GM21825 (cell line): ENCODE measurements around the gene PATJ.
"Not testable (repeated sequence)": the region's sequence is repeated elsewhere in the genome, so short reads cannot be mapped to it uniquely, and the experiment has no call there.

ENCODE experiments used
- ATAC-seq: cut with Tn5 transposase; IDR thresholded peaks from one replicate; pipeline ENCODE4 v1.9.1; 2021; ENCODE audit warnings: mild to moderate bottlenecking, moderate library complexity; ENCODE audit not compliant: unreplicated experiment

PATJ gene

DNA sequence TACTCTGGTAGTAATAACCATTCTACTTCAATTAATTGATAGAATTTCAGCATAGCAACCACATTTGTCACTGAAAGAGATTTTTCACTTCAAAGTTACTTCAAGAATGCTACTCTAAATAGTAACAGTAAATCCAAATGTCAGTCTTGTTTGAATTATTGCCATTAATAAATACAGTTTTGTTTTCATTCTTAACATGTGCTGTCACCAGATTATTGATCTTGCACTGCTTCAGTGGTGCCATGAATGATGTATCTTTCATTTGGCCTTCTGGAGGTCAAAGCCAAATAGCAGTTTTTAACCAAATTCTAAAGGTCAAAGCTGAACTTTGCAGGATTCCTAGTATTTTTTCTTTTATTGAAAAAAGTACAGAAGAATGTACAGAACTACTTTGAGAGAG, 199.5 kb downstream of the PATJ start:
- no peak for ATAC-seq

DNA sequence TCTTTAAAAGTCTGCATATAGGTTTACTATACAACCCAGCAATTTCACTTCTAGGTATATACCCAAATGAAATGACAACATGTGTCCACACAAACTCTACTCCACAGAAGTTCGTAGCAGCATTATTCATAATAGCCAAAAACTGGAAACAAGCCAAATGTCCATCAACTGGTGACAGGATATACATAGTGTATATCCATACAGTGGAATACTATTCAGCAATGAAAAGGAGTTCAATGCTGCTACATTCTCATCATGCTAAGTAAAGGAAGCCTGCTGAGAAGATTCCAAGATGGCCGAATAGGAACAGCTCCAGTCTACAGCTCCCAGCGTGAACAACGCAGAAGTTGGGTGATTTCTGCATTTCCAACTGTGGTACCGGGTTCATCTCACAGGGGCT, 200.6 kb downstream of the PATJ start:
- ATAC-seq, result no peak

DNA sequence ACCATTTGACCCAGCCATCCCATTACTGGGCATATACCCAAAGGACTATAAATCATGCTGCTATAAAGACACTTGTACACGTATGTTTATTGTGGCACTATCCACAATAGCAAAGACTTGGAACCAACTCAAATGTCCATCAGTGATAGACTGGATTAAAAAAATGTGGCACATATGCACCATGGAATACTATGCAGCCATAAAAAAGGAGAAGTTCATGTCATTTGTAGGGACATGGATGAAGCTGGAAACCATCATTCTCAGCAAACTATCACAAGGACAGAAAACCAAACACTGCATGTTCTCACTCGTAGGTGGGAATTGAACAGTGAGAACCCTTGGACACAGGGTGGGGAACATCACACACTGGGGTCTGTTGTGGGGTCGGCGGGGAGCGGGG, 206.4 kb downstream of the PATJ start:
- not testable (repeated sequence) for ATAC-seq

DNA sequence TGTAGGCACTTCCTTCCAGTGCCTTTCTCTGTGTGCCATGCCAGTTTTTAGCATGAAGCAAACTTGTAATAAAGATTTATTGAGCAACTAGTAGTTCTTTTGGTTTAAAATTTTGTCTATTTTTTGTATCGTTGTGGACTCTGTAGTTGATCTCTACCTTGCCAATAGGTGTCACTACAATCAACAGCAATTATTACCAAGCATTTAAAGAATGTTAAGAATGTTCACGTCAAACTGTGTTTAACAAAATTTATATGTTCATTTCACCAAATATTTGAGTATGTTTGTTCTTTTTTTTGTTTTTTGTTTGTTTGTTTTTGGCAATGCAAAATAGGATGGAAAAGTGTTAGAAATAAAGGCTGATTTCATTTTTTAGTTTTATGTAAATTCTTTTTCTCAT, 208.1 kb downstream of the PATJ start:
- ATAC-seq, result no peak

DNA sequence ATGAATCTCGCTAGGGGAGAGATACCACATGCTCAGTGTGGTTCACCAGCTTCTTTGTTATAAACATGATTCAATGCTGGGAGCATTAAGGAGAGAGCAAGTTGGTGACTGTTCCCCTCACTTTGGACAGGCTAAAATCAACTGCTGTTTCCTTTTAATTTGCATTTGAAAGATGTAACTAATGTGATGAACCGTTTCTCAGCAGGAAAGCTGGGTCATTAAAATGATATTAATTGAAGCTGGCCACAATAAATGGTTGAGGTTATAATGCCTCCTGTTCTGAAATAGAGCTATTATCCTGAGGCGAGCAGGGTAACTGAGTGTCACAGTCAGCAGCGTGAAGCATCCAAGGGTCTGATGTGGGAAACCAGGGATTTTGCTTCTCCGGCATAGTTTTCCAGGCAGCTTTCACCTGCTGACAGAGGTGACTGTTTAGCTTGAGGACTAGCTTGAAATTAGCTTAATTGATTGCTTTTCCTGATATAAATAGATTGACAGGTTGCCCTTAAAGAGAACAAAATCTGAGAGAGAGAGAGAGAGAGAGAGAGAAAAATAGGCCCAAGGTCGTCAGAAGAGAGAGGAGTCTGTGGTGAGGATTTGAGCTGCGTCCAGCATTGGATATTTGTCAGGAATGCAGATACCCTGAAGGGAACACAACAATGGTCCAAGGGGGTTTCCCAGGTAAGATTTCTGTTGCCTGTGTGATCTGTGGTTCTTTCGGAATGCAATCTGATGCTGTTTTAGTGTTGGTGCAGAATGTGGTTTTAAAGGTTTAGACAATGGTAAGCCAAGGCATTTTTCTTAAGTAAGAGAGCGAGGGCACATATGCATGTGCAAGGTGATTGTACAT, 209.7 kb downstream of the PATJ start:
- ATAC-seq, result no peak

DNA sequence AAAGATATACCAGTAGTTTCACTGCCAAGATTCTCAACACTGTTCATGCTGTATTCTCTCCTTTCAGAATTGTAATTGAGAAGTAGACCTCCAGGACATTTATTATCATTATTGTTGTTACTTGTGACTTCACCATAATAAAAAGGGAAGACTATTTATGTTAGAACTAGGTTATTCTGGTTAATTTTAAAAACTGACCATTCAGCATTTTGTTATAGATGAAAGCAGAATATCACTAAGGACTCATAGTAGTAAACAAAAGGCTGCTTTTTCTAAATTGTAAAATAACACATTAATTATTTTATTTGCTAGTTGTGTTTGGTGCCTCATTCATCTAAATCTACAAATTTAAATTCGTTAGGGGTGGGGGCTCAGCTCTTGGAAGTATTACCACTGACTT, 210.4 kb downstream of the PATJ start:
- no peak for ATAC-seq

DNA sequence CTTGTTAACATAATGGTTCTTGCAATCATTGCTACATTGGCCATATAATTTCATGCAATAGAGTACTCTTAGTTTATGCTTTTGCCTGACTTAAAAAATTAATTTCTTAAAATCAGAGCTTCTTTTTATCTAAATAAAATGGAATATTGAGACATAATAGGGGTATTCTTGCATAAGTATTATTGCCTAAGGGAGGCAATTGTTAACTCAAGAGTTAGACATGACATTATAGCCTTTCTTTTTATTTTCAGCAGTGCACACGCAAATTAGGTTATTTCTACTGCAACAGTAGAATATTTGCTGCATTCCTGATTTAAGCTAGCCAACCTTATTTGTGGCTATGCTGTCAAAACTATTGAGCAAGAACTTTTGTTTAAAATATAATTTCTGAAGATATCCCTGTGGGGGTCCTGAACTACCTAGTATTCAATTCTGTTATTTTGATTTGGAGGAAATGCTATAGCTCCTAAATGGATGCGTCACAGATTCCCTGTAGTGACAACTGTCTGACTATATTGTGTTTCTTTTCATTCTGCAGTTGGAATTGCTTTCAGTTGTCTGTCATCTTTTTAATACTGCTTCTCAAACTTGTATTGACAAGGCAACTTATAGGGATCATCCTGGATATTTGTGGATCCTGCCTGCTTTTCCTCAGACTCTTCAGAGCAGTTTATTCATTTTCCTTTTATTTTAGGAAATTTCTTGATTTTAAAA, 211.0 kb downstream of the PATJ start:
- ATAC-seq, result no peak

DNA sequence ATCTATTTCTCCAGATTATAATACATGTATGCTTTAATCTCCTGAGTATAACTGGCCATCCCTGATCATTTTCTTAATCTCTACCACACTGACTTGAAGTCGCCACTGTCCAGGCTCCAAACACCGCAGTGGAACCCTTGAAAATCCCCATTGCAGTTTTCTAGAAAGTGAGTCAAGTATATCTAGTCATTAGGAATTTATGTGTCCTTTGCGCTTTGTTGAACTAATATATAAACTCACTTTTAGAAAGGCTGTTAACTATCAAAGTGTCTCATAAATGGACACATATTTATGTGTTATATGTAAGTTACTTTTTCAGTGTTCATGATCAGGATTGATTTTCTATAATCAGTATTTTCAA, 211.5 kb downstream of the PATJ start:
- no peak for ATAC-seq

DNA sequence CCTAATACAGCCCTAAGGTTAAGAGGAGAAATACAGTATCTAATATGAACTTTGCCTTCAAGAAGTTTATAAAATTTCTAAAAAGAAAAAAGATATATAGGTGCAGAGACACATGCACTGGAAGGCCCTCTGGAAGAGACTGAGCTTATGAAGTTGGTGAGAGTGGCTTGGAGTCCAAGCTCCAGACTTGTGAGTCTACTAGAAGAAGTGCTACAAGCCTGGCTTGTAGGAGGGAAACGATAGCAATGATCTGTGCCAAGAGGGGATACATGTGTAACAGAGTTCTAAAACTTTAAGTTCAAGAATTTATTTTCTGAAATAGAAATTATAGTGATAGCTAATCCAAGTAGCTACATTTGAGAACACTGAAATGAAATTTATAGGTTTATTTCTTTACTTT, 213.0 kb downstream of the PATJ start:
- ATAC-seq, result no peak

DNA sequence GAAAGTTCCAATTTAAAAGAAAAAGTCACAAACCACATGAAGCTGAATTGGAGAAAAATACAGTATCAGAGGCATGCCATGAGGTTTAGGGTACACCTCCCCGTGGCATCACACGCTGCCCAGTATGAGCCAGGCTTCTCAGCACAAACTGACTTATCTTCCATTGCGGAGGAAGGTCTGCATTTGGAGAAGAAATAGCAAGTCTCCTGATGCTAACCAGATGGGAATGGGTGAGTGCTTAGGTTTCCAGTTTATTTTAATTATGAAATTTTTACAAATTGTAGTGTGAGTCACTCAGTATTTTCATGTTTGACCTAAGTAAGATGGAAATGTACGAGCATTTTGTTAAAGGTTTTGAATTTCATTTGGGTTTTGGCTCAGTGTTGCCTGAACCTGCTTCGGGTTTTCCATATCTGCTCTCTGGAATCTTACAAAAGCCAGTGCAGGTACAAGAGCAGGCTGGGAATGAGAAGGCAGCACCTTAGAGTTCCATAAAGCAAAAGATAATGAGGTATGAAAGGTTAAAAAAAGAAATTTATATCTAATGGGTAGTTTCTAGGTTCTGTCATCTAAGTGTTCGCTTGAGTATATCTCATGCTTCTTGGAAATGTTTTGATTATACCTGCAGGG, 213.9 kb downstream of the PATJ start:
- ATAC-seq, result no peak

DNA sequence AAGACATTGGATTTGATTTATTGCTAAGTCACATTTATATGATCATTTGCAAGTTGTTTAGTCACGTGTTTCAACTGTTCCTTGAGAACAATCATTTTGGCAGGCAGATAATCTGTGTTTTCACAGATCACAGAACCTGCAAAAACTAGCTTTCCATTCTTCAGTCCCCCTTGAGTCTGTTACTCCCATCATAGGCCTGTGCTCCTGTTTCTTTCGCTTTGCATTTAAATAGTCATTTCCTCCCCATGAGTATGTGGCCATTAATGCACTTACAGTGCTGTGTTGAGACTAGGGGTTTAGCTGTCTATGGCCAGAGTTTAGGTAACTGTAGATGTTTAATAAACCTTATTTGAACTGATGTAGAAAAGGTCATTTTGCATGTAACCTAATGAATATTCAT, 214.5 kb downstream of the PATJ start:
- ATAC-seq, result no peak

DNA sequence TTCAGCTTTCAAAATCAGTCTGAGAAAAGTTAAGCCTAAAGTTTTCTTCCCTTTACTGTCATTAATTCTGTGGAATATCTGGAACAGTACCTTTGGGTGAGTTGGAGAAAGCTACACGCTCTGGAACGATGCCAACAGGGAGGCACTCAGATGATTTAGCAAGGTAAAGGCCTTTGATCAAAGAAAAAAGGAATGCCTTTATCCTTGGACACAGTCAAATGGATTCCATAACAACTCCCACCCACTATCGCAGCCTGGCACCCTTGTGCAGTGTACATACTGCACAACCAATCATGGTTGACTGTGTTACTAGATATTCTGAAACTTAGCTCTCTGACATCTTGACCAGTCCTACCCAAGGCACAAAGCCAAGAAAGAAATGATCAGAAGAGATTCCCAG, 218.7 kb downstream of the PATJ start:
- ATAC-seq, result no peak

DNA sequence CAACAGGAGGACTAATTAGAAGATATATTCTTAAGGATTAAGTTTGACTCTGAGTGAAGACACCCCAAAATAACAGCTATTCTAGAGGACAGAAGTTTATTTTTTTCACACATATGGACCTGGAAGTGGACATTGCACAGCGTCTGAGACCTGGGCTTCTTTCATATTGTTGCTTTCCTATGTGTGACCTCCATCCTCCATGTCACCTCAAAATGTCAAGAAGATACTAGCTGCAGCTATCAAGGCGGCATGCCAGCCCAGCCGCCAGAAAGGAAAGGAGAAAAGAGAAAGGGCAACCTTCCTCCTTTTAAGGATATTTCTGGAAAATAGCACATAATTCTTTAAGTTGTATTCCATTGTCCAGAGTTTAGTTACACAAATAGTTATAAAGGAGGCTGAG, 220.4 kb downstream of the PATJ start:
- no peak for ATAC-seq

DNA sequence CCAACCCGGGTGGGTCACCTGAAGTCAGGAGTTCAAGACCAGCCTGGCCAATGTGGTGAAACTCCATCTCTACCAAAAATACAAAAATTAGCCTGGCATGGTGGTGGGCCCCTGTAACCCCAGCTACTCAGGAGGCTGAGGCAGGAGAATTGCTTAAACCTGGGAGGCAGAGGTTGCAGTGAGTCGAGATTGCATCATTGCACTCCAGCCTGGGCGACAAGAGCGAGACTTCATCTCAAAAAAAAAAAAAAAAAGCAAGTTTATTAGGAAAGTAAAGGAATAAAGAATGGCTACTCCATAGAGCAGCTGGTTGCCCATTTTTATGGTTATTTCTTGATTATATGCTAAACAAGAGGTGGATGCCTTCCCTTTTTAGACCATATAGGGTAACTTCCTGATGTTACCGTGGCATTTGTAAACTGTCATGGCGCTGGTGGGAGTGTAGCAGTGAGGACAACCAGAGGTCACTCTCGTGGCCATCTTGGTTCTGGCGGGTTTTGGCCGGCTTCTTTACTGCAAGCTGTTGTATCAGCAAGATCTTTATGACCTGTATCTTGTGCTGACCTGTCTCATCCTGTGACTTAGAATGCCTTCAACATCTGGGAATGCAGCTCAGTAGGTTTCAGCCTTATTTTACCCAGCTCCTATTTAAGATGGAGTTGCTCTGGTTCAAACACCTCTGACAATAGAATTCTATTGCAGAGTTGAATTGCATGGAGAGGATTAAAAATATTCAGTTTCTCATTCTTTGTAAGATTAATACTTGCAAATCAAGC, 224.4 kb downstream of the PATJ start:
- not testable (repeated sequence) for ATAC-seq

DNA sequence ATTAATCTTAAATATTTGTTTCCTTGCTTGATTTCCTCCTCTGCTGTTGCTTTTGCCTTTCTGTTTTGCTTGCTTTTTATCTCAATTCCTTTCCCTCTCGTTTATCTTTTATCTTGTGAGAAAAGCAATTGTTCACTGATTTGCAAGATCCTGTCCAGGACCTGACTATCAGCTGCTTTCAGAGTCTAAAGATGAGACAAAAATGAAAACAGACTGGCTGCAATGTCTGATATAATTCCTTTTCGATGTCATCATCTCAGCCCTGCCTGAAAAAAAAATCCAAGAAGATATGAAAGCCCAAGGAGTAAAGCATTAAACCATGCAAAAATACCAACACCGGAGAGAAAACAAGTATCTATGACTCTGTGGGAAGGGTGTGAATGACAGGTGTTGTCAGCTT, 225.5 kb downstream of the PATJ start:
- ATAC-seq, result no peak

DNA sequence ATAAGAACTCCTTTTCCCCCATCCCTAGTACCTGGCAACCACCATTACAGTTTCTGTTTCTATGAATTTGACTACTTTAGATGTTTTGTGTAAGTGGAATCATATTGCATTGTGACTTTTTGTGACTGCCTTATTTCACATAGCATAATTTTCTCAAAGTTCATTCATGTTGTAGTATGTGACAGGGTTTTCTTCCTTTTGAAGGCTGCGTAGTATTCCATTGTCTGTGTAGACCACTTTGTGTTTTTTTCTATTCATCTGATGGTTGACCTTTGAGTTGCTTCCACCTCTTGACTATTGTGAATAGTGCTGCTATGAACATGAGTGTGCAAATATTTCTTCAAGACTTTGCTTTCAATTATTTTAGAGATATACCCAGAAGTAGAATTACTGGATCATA, 226.6 kb downstream of the PATJ start:
- no peak for ATAC-seq

DNA sequence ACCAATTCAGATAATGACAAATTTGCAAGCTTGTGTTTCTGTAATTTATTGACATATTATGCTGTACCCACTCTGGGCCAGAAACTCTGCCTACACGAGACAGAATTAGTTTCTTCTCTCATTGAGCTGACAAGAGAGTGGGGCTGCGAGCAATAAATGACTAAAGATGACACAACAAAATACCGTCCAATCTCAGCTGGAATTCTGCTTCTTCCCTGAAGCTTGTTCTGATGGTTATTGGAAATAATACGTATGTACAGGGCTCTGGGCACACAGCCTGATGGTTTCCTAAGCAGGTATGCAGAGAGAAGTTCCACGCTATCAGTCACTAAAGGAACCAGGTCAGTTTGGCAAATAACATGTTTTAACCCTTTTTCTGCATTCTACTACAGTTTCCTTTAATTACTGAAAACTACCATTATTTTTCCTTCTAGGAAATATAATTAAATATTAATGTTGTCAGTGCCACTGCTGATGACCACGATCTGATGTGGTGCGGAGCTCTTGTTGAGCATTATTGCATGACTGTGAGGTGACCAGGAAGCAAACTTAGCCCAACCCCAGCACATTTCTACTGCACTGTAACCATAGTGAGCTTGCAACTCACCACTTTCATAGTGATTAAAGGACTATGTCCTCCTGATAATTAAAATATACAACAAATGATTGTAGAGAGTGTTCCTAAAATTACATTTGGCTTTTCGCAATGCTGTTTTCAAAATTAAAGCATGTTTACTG, 231.0 kb downstream of the PATJ start:
- ATAC-seq, result no peak

DNA sequence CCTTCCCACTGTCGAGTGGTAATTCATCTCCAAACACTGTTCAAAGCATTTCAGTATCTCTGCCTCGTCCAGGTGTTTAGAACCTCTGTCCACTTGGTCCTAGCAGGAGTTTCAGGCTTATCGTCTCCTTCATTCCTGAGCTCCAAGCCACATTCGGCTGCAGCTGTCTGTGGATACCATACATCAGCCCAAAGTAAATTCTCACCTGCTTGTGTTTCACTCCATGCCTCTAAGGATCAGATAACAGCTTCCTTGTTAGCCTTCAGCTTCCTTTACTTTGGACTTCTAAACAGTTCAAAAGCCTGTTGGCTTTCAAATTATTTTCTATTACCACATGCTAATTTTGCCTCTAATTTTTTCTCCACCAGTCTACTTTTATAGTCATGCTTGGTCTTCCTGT, 233.4 kb downstream of the PATJ start:
- no peak for ATAC-seq

DNA sequence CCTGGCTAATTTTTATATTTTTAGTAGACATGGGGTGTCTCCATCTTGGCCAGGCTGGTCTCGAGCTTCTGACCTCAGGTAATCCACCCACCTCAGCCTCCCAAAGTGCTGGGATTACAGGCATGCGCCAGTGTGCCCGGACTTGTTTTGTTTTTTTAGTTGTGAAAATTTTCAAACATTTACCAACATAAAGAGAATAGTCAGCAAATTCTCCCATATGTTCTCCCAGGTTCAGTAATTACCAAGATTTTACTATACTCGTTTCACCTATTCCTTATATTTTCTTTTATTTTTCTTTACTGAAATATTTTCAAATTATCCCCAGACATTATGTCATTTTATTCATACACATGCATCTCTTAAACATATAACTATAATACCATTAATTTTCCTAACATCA, 234.3 kb downstream of the PATJ start:
- no peak for ATAC-seq

DNA sequence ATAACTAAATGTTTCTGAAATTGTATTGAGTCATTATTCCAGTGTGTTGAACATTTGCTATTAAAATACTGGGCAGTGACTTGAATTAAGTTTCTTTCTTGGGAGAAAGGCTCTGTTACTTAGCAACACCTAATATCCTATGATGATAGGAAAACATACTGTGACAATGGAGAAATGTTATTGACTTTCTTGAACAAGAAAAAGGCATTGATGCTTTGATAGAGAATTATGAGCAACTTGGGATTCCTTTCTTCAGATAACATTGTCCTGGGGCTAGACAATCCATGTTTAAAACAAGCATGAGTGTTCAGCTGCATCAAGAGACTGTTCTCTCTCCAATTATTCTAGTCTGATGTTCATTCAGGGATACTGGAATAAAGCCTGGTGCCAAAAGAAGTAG, 236.5 kb downstream of the PATJ start:
- no peak for ATAC-seq

DNA sequence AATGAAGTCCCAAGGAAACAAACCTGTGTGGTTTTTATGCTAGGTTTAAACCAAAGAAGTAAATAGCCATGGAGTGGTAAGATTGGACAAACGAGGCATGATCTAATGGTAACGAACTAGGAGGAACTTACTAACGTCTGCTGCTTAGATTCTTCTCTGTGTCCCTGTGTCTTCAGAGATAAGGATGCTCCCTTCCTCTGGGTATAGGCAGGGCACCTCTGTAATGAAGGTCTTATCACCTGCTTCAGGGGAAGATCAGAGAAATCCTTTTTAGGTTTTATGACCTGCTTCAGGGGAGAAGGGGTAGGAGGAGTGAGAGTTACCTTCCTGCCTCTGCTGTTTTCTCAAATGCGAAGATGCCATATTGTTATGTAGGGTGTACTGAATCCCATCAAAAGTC, 237.4 kb downstream of the PATJ start:
- ATAC-seq, result no peak
